ENCODE results near the gene IGF2BP2. TPM values are rescaled to one million over a fixed set of nuclear protein-coding genes. Genes with fewer than 3 reads are reported as not detected.
A peak's percentile ranks its signal among the peaks of the same experiment; 100 is the strongest.

Gene IGF2BP2
- 3.6 TPM for total RNA-seq
- not detected for polyA plus RNA-seq

GRCh38 chr3:185825006-185825638 is at the start of gene IGF2BP2:
Gene IGF2BP2 (minus strand): TSS chr3:185825042. CDS start chr3:185824960, 82 bp downstream.
- Mint-ChIP-seq H3K27ac (no peak within 1 kb of the TSS), H3K27me3 (peaks cover 82% of the 10 kb centered on the region), H3K36me3 (no peaks in the 10 kb centered on the region), H3K4me1 (peaks cover 7 to 23% (median 16%) of the 10 kb centered on the region in 4 donors), H3K4me3 (peak within 1 kb of the TSS; percentile 72 to 87 (median 84)), H3K9me3 (peaks cover 0 to 3% (median 0%) of the 10 kb centered on the region in 7 donors)
- no peaks in the 10 kb centered on the region for H3K9me3 ChIP-seq (ENCODE audit: control insufficient read depth in 2 of 2, low read length in 2 of 2)
- no peak within 1 kb of the TSS for H3K27ac ChIP-seq (ENCODE audit: insufficient read depth, low read length, poor library complexity, severe bottlenecking)
- H3K36me3 ChIP-seq (ENCODE audit: control insufficient read depth, insufficient read depth, low read length), result no peaks in the 10 kb centered on the region
- H3K4me1 ChIP-seq (ENCODE audit: control insufficient read depth, insufficient read depth, low read length, poor library complexity, severe bottlenecking), result peaks cover 25% of the 10 kb centered on the region
- DNase-seq, result peak; percentile 15 to 55 (median 25)
- no peak within 1 kb of the TSS for H3K4me3 ChIP-seq (ENCODE audit: low read depth, low read length)
- peaks cover 41% of the 10 kb centered on the region for H3K27me3 ChIP-seq (ENCODE audit: control insufficient read depth, insufficient read depth, low read length)
- peak; percentile 57 to 59 for ATAC-seq (ENCODE audit: low read depth in 2 of 2)

- H3K36me3 Mint-ChIP-seq, result no peaks in the 10 kb centered on the region
- Histone ChIP-seq H3K9me3 (ENCODE audit: control insufficient read depth in 2 of 2, low read length in 2 of 2) (no peaks in the 10 kb centered on the region), H3K27ac (ENCODE audit: insufficient read depth, low read length, poor library complexity, severe bottlenecking) (no peak overlapping the region), H3K4me3 (ENCODE audit: low read depth, low read length) (no peak overlapping the region), H3K4me1 (ENCODE audit: control insufficient read depth, insufficient read depth, low read length, poor library complexity, severe bottlenecking) (no peaks in the 10 kb centered on the region), H3K27me3 (ENCODE audit: control insufficient read depth, insufficient read depth, low read length) (no peaks in the 10 kb centered on the region), H3K36me3 (ENCODE audit: control insufficient read depth, insufficient read depth, low read length) (no peaks in the 10 kb centered on the region)
- no peaks in the 10 kb centered on the region for H3K4me1 Mint-ChIP-seq
- no peak for ATAC-seq (ENCODE audit: low read depth in 2 of 2)
- H3K9me3 Mint-ChIP-seq, result peaks cover 0 to 3% (median 0%) of the 10 kb centered on the region in 7 donors
- H3K27me3 Mint-ChIP-seq, result peaks cover 7% of the 10 kb centered on the region
- DNase-seq, result no peak
- no peak overlapping the region for H3K27ac Mint-ChIP-seq
- H3K4me3 Mint-ChIP-seq, result no peak overlapping the region
These were observed 49.3 kb upstream of the IGF2BP2 start for GRCh38 chr3:185874119-185874518.

DNA sequence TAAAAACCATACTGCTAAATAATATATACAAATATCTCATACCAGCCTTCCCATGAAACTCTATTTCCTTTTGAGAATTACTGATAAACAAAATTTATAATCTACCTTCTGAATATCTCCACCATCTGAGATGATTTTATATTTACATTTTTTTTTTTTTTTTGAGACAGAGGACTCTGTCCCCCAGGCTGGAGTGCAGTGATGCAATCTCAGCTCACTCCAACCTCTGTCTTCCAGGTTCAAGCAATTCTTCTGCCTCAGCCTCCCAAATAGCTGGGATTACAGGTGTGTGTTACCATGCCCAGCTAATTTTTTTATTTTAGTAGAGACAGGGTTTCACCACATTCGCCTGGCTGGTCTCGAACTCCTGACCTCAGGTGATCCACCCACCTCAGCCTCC is 42.8 kb upstream of the IGF2BP2 start:
- Mint-ChIP-seq H3K27me3 (peaks cover 14% of the 10 kb centered on the region), H3K27ac (no peak overlapping the region), H3K4me3 (no peak overlapping the region), H3K4me1 (no peaks in the 10 kb centered on the region), H3K9me3 (peaks cover 0 to 2% (median 0%) of the 10 kb centered on the region in 7 donors), H3K36me3 (no peaks in the 10 kb centered on the region)
- peaks cover 2% of the 10 kb centered on the region for H3K27me3 ChIP-seq (ENCODE audit: control insufficient read depth, insufficient read depth, low read length)
- H3K36me3 ChIP-seq (ENCODE audit: control insufficient read depth, insufficient read depth, low read length), result no peaks in the 10 kb centered on the region
- no peaks in the 10 kb centered on the region for H3K4me1 ChIP-seq (ENCODE audit: control insufficient read depth, insufficient read depth, low read length, poor library complexity, severe bottlenecking)
- H3K9me3 ChIP-seq (ENCODE audit: control insufficient read depth in 2 of 2, low read length in 2 of 2), result no peaks in the 10 kb centered on the region
- ATAC-seq (ENCODE audit: low read depth in 2 of 2), result no peak
- DNase-seq, result no peak
- no peak overlapping the region for H3K27ac ChIP-seq (ENCODE audit: insufficient read depth, low read length, poor library complexity, severe bottlenecking)
- no peak overlapping the region for H3K4me3 ChIP-seq (ENCODE audit: low read depth, low read length)

- Mint-ChIP-seq H3K27ac (no peak overlapping the region), H3K4me1 (no peaks in the 10 kb centered on the region), H3K9me3 (peaks cover 0 to 2% (median 0%) of the 10 kb centered on the region in 7 donors), H3K36me3 (no peaks in the 10 kb centered on the region), H3K4me3 (no peak overlapping the region), H3K27me3 (peaks cover 17% of the 10 kb centered on the region)
- no peak for ATAC-seq (ENCODE audit: low read depth in 2 of 2)
- no peak for DNase-seq
- Histone ChIP-seq H3K4me1 (ENCODE audit: control insufficient read depth, insufficient read depth, low read length, poor library complexity, severe bottlenecking) (no peaks in the 10 kb centered on the region), H3K36me3 (ENCODE audit: control insufficient read depth, insufficient read depth, low read length) (no peaks in the 10 kb centered on the region), H3K27ac (ENCODE audit: insufficient read depth, low read length, poor library complexity, severe bottlenecking) (no peak overlapping the region), H3K9me3 (ENCODE audit: control insufficient read depth in 2 of 2, low read length in 2 of 2) (no peaks in the 10 kb centered on the region), H3K4me3 (ENCODE audit: low read depth, low read length) (no peak overlapping the region), H3K27me3 (ENCODE audit: control insufficient read depth, insufficient read depth, low read length) (peaks cover 2% of the 10 kb centered on the region)
These were observed 42.2 kb upstream of the IGF2BP2 start for GRCh38 chr3:185866995-185867394.

GRCh38 chr3:185866555-185866954 is 41.7 kb upstream of the IGF2BP2 start:
- Histone ChIP-seq H3K27me3 (ENCODE audit: control insufficient read depth, insufficient read depth, low read length) (peaks cover 2% of the 10 kb centered on the region), H3K4me3 (ENCODE audit: low read depth, low read length) (no peak overlapping the region), H3K4me1 (ENCODE audit: control insufficient read depth, insufficient read depth, low read length, poor library complexity, severe bottlenecking) (no peaks in the 10 kb centered on the region), H3K9me3 (ENCODE audit: control insufficient read depth in 2 of 2, low read length in 2 of 2) (no peaks in the 10 kb centered on the region), H3K36me3 (ENCODE audit: control insufficient read depth, insufficient read depth, low read length) (no peaks in the 10 kb centered on the region), H3K27ac (ENCODE audit: insufficient read depth, low read length, poor library complexity, severe bottlenecking) (no peak overlapping the region)
- ATAC-seq (ENCODE audit: low read depth in 2 of 2) (no peak), DNase-seq (no peak)
- Mint-ChIP-seq H3K27me3 (peaks cover 17% of the 10 kb centered on the region), H3K4me1 (no peaks in the 10 kb centered on the region), H3K27ac (no peak overlapping the region), H3K4me3 (no peak overlapping the region), H3K9me3 (peaks cover 0 to 2% (median 0%) of the 10 kb centered on the region in 7 donors), H3K36me3 (no peaks in the 10 kb centered on the region)

GRCh38 chr3:185865247-185865646 is 40.4 kb upstream of the IGF2BP2 start:
- H3K27me3 Mint-ChIP-seq, result peaks cover 26% of the 10 kb centered on the region
- H3K36me3 ChIP-seq (ENCODE audit: control insufficient read depth, insufficient read depth, low read length), result no peaks in the 10 kb centered on the region
- no peaks in the 10 kb centered on the region for H3K4me1 Mint-ChIP-seq
- H3K4me3 ChIP-seq (ENCODE audit: low read depth, low read length), result no peak overlapping the region
- ATAC-seq (ENCODE audit: low read depth in 2 of 2) (no peak), DNase-seq (no peak)
- no peak overlapping the region for H3K27ac ChIP-seq (ENCODE audit: insufficient read depth, low read length, poor library complexity, severe bottlenecking)
- H3K9me3 ChIP-seq (ENCODE audit: control insufficient read depth in 2 of 2, low read length in 2 of 2), result no peaks in the 10 kb centered on the region
- H3K4me1 ChIP-seq (ENCODE audit: control insufficient read depth, insufficient read depth, low read length, poor library complexity, severe bottlenecking), result no peaks in the 10 kb centered on the region
- no peaks in the 10 kb centered on the region for H3K9me3 Mint-ChIP-seq
- no peaks in the 10 kb centered on the region for H3K36me3 Mint-ChIP-seq
- no peak overlapping the region for H3K4me3 Mint-ChIP-seq
- H3K27ac Mint-ChIP-seq, result no peak overlapping the region
- peaks cover 2% of the 10 kb centered on the region for H3K27me3 ChIP-seq (ENCODE audit: control insufficient read depth, insufficient read depth, low read length)

GRCh38 chr3:185864767-185865166 is 39.9 kb upstream of the IGF2BP2 start:
- Histone ChIP-seq H3K27ac (ENCODE audit: insufficient read depth, low read length, poor library complexity, severe bottlenecking) (no peak overlapping the region), H3K27me3 (ENCODE audit: control insufficient read depth, insufficient read depth, low read length) (peaks cover 2% of the 10 kb centered on the region), H3K36me3 (ENCODE audit: control insufficient read depth, insufficient read depth, low read length) (no peaks in the 10 kb centered on the region), H3K4me3 (ENCODE audit: low read depth, low read length) (no peak overlapping the region), H3K9me3 (ENCODE audit: control insufficient read depth in 2 of 2, low read length in 2 of 2) (no peaks in the 10 kb centered on the region), H3K4me1 (ENCODE audit: control insufficient read depth, insufficient read depth, low read length, poor library complexity, severe bottlenecking) (no peaks in the 10 kb centered on the region)
- ATAC-seq (ENCODE audit: low read depth in 2 of 2) (no peak), DNase-seq (no peak)
- no peak overlapping the region for H3K4me3 Mint-ChIP-seq
- H3K27me3 Mint-ChIP-seq, result peaks cover 27% of the 10 kb centered on the region
- no peaks in the 10 kb centered on the region for H3K36me3 Mint-ChIP-seq
- no peak overlapping the region for H3K27ac Mint-ChIP-seq
- no peaks in the 10 kb centered on the region for H3K4me1 Mint-ChIP-seq
- H3K9me3 Mint-ChIP-seq, result no peaks in the 10 kb centered on the region

DNA sequence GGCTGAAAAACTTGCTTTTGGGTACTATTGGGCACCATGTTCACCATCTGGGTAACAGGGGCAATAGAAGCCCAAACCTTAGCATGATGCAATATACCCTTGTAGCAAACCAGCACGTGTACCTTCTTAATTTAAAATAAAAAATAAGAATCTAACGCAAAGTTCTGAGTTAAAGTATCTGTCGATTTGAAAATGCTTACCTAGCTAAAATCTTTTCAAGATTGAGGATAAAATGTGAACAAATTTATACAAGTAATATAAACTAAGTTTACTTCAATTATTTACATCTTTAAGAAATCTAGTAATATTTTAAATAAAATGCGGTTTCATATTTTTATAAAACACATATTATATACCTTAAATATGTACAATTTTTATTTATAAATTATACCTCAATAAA is 38.1 kb upstream of the IGF2BP2 start:
- peaks cover 2% of the 10 kb centered on the region for H3K27me3 ChIP-seq (ENCODE audit: control insufficient read depth, insufficient read depth, low read length)
- peaks cover 26% of the 10 kb centered on the region for H3K27me3 Mint-ChIP-seq
- H3K9me3 Mint-ChIP-seq, result peaks cover 0 to 2% (median 0%) of the 10 kb centered on the region in 7 donors
- ATAC-seq (ENCODE audit: low read depth in 2 of 2) (no peak), DNase-seq (no peak)
- no peaks in the 10 kb centered on the region for H3K36me3 Mint-ChIP-seq
- H3K4me1 Mint-ChIP-seq, result no peaks in the 10 kb centered on the region
- H3K27ac Mint-ChIP-seq, result no peak overlapping the region
- no peak overlapping the region for H3K4me3 ChIP-seq (ENCODE audit: low read depth, low read length)
- no peaks in the 10 kb centered on the region for H3K36me3 ChIP-seq (ENCODE audit: control insufficient read depth, insufficient read depth, low read length)
- H3K9me3 ChIP-seq (ENCODE audit: control insufficient read depth in 2 of 2, low read length in 2 of 2), result no peaks in the 10 kb centered on the region
- no peak overlapping the region for H3K27ac ChIP-seq (ENCODE audit: insufficient read depth, low read length, poor library complexity, severe bottlenecking)
- no peaks in the 10 kb centered on the region for H3K4me1 ChIP-seq (ENCODE audit: control insufficient read depth, insufficient read depth, low read length, poor library complexity, severe bottlenecking)
- H3K4me3 Mint-ChIP-seq, result no peak overlapping the region
